ENCODE results near the gene GOT1. TPM values are rescaled to one million over a fixed set of nuclear protein-coding genes. Genes with fewer than 3 reads are reported as not detected.

GOT1 gene
- total RNA-seq = 27.2 and 34.4 TPM in 2 replicates

GRCh38 chr10:99430451-99431189 is at the start of gene GOT1:
GOT1 (minus strand) TSS chr10:99430624; CDS start chr10:99430565, 59 bp downstream.

Other genes starting within 250 kb of the GOT1 start
- gene HPSE2, start 194.8 kb downstream of the GOT1 start, total RNA-seq = not detected in 2 replicates
- not detected in 2 replicates for gene CNNM1, start 101.3 kb downstream of the GOT1 start, total RNA-seq
- 4.4 and 5.2 TPM in 2 replicates for gene NKX2-3, start 102.3 kb upstream of the GOT1 start, total RNA-seq
- gene SLC25A28, start 189.8 kb upstream of the GOT1 start, total RNA-seq = 12.3 and 30.7 TPM in 2 replicates
- gene ENTPD7, start 228.9 kb upstream of the GOT1 start, total RNA-seq = 18.2 and 18.7 TPM in 2 replicates